ENCODE measurements around the gene KIAA1755. TPM values are rescaled to one million over a fixed set of nuclear protein-coding genes. Genes with fewer than 3 reads are reported as not detected.

Gene KIAA1755
- total and polyA plus RNA-seq, 11 donors, result 2.1 to 6.7 (median 3.5) TPM

GRCh38 chr20:38198238-38198861 lies 62.2 kb downstream of the KIAA1755 start:
- TF ChIP-seq, protein P1, sequence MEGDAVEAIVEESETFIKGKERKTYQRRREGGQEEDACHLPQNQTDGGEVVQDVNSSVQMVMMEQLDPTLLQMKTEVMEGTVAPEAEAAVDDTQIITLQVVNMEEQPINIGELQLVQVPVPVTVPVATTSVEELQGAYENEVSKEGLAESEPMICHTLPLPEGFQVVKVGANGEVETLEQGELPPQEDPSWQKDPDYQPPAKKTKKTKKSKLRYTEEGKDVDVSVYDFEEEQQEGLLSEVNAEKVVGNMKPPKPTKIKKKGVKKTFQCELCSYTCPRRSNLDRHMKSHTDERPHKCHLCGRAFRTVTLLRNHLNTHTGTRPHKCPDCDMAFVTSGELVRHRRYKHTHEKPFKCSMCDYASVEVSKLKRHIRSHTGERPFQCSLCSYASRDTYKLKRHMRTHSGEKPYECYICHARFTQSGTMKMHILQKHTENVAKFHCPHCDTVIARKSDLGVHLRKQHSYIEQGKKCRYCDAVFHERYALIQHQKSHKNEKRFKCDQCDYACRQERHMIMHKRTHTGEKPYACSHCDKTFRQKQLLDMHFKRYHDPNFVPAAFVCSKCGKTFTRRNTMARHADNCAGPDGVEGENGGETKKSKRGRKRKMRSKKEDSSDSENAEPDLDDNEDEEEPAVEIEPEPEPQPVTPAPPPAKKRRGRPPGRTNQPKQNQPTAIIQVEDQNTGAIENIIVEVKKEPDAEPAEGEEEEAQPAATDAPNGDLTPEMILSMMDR (IDR thresholded peaks at IDR 0.05), result no peak
- TF ChIP-seq POLR2A (IDR thresholded peaks at IDR 0.05), result no peak
- Histone ChIP-seq H3K4me1 (peaks cover 0 to 55% (median 6%) of the 10 kb centered on the region in 12 donors), H3K36me3 (no peaks in the 10 kb centered on the region), H3K9me3 (no peaks in the 10 kb centered on the region), H3K27ac (no peak overlapping the region), H3K4me3 (no peak overlapping the region), H3K27me3 (no peaks in the 10 kb centered on the region)
- intact Hi-C loops (cut with DNase I), result no loop called here
- WGBS, 4 donors, result 86 to 94% (median 90%) methylated on average over 8 of the region's 8 CpGs
- ATAC-seq, result no peak
- DNase-seq, result no peak

GRCh38 chr20:38197619-38198018 lies 62.9 kb downstream of the KIAA1755 start:
- Histone ChIP-seq H3K27me3 (no peaks in the 10 kb centered on the region), H3K4me1 (peaks cover 0 to 55% (median 6%) of the 10 kb centered on the region in 12 donors), H3K27ac (peak overlapping the region in 2 of 12 donors; percentile 18 to 77), H3K36me3 (no peaks in the 10 kb centered on the region), H3K4me3 (no peak overlapping the region), H3K9me3 (no peaks in the 10 kb centered on the region)
- TF ChIP-seq POLR2A (IDR thresholded peaks at IDR 0.05), result no peak
- ATAC-seq (no peak), DNase-seq (no peak)
- intact Hi-C loops (cut with DNase I), result no loop called here
- 86 to 91% (median 88%) methylated on average over 1 of the region's 1 CpG for WGBS, 4 donors

GRCh38 chr20:38197217-38197616 lies 63.3 kb downstream of the KIAA1755 start:
- H3K27me3 ChIP-seq, result no peaks in the 10 kb centered on the region
- whole genome bisulfite sequencing, 4 donors, result 85 to 86% (median 85%) methylated on average over 5 of the region's 5 CpGs
- ATAC-seq, result no peak
- intact Hi-C loops (cut with DNase I), result no loop called here
- no peaks in the 10 kb centered on the region for H3K9me3 ChIP-seq
- peaks cover 0 to 55% (median 6%) of the 10 kb centered on the region in 12 donors for H3K4me1 ChIP-seq
- peak overlapping the region in 5 of 12 donors; percentile 14 to 77 (median 31) for H3K27ac ChIP-seq
- TF ChIP-seq, protein P1 (IDR thresholded peaks at IDR 0.05), result no peak
- TF ChIP-seq POLR2A (IDR thresholded peaks at IDR 0.05), result no peak
- no peaks in the 10 kb centered on the region for H3K36me3 ChIP-seq
- DNase-seq, result no peak
- no peak overlapping the region for H3K4me3 ChIP-seq

GRCh38 chr20:38196592-38196991 lies 63.9 kb downstream of the KIAA1755 start:
- Histone ChIP-seq H3K4me3 (no peak overlapping the region), H3K4me1 (peaks cover 0 to 59% (median 8%) of the 10 kb centered on the region in 12 donors), H3K36me3 (no peaks in the 10 kb centered on the region), H3K27me3 (no peaks in the 10 kb centered on the region), H3K27ac (peak overlapping the region in 7 of 12 donors; percentile 14 to 77 (median 48)), H3K9me3 (no peaks in the 10 kb centered on the region)
- peak; percentile 68 to 92 (median 81) for ATAC-seq
- DNase-seq, result peak; percentile 66 to 91 (median 84)
- TF ChIP-seq POLR2A (IDR thresholded peaks at IDR 0.05), result no peak
- intact Hi-C loops (cut with DNase I), result no loop called here
- 51 to 63% (median 58%) methylated on average over 2 to 5 of the region's 5 CpGs for WGBS, 4 donors

- 83 to 95% (median 93%) methylated on average over 4 of the region's 4 CpGs for WGBS, 4 donors
- DNase-seq (no peak), ATAC-seq (no peak)
- Histone ChIP-seq H3K4me1 (peaks cover 0 to 59% (median 10%) of the 10 kb centered on the region in 12 donors), H3K27me3 (no peaks in the 10 kb centered on the region), H3K36me3 (no peaks in the 10 kb centered on the region), H3K27ac (peak overlapping the region in 7 of 12 donors; percentile 14 to 77 (median 48)), H3K9me3 (no peaks in the 10 kb centered on the region), H3K4me3 (no peak overlapping the region)
- intact Hi-C loops (cut with DNase I), result no loop called here
- no peak for TF ChIP-seq POLR2A (IDR thresholded peaks at IDR 0.05)
- TF ChIP-seq, protein P1 (IDR thresholded peaks at IDR 0.05), result no peak
These were observed 64.5 kb downstream of the KIAA1755 start for GRCh38 chr20:38196076-38196475.

Measured in heart left ventricle (tissue), 16 donors.